ENCODE measurements around the gene MAN1B1.

MAN1B1 gene

DNA sequence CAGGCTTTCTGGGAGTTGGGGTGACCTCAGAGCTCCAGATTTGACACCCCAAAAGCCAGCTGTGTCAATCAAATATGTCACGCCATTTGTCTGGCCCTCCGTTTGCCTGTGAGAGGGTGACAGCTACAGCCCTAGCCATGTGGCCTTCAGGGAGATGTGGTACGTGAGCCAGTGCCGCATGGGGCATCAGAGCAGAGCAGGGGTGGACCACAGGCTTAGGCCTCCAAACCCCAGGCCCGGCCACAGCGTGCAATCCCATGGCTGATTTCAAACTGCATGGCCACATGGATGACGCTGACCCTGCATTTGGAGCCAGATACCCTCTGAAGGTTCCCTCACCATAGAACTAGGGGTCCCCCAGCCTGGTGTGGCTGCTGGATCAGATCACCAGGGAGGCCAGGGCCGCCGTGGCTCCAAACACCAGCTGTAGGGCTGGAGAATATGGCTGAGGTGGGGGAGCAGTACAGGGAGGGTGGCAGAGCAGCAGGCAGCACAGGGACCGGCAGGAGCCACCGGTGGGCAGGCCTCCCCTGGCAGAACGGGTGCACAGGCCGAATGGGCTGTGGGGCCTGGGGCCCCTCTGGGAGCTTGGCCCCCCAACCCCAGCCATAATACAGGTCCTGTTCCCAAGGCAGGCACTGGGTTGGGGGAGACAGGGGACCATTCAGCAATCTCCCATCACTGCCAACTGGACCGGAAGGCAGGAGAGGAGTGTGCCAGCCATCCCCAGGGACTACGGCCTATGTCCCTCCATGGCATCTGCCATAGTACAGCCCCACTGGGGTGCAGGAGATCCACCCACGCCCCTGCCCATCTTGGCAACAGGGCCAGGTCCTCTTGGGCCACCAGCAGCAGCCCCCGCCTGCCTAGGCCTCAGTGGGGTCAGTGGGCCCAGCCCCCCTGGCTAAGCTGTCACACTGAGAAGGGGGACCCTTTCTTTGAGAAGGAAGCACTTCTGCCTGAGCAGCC lies 18.0 kb upstream of the MAN1B1 start:
- DNase-seq (ENCODE audit: low spot score), result no peak

- DNase-seq (ENCODE audit: low spot score), result no peak
Observed at GRCh38 chr9:137069508-137070091, 17.2 kb upstream of the MAN1B1 start.

GRCh38 chr9:137070201-137070905 lies 16.4 kb upstream of the MAN1B1 start, which contains the start of gene SAPCD2:
TSS of gene SAPCD2 (minus strand) at chr9:137070557. CDS start at chr9:137070460, 97 bp downstream.
- DNase-seq (ENCODE audit: low spot score), result peak; percentile 94

GRCh38 chr9:137070906-137071275 lies 15.9 kb upstream of the MAN1B1 start:
- DNase-seq (ENCODE audit: low spot score), result peak; percentile 2

- no peak for DNase-seq (ENCODE audit: low spot score)
Observed at GRCh38 chr9:137071282-137071681, 15.5 kb upstream of the MAN1B1 start.

- no peak for DNase-seq (ENCODE audit: low spot score)
Observed at GRCh38 chr9:137073992-137074399, 12.8 kb upstream of the MAN1B1 start.

GRCh38 chr9:137074657-137075274 lies 12.0 kb upstream of the MAN1B1 start:
- no peak for DNase-seq (ENCODE audit: low spot score)

DNA sequence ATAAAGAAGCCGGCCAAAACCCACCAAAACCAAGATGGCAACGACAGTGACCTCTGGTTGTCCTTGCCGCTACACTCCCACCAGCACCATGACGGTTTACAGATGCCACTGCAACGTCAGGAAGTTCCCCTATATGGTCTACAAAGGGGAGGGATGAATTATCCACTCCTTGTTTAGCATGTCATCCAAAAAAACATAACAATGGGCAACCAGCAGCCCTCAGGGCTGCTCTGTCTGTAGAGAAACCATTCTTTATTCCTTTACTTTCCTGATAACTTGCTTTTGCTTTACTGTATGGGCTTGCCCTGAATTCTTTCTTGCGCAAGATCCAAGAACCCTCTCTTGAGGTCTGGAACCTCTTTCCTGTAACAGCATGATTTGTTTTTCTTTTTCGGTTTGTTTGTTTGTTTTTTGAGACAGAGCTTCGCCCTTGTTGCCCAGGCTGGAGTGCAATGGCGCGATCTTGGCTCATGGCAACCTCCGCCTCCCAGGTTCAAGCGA lies 11.5 kb upstream of the MAN1B1 start:
- no peak for DNase-seq (ENCODE audit: low spot score)

DNA sequence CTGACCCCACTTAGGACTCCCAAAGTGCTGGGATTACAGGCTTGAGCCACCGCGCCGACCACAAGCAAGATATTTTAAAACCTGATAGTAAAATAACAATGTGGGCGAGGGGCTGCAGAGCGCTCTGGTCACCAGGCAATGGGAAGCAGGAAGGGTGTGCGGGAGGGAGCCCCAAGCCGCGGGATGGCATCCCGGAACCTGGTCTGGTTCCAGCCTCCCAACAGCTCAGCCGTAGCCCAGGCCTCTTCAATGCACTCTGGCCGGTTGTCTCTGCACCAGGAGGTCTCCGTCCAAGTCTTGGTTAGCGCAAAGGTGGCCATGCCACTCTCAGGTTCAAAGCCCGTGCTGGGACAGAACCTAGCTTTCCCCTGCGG lies 10.2 kb upstream of the MAN1B1 start:
- no peak for DNase-seq (ENCODE audit: low spot score)

- DNase-seq (ENCODE audit: low spot score), result peak; percentile 86
Observed at GRCh38 chr9:137077010-137077747, 9.6 kb upstream of the MAN1B1 start, which contains the start of gene UAP1L1. TSS of gene UAP1L1 (plus strand) at chr9:137077517. CDS start at chr9:137077533, 16 bp downstream.

DNA sequence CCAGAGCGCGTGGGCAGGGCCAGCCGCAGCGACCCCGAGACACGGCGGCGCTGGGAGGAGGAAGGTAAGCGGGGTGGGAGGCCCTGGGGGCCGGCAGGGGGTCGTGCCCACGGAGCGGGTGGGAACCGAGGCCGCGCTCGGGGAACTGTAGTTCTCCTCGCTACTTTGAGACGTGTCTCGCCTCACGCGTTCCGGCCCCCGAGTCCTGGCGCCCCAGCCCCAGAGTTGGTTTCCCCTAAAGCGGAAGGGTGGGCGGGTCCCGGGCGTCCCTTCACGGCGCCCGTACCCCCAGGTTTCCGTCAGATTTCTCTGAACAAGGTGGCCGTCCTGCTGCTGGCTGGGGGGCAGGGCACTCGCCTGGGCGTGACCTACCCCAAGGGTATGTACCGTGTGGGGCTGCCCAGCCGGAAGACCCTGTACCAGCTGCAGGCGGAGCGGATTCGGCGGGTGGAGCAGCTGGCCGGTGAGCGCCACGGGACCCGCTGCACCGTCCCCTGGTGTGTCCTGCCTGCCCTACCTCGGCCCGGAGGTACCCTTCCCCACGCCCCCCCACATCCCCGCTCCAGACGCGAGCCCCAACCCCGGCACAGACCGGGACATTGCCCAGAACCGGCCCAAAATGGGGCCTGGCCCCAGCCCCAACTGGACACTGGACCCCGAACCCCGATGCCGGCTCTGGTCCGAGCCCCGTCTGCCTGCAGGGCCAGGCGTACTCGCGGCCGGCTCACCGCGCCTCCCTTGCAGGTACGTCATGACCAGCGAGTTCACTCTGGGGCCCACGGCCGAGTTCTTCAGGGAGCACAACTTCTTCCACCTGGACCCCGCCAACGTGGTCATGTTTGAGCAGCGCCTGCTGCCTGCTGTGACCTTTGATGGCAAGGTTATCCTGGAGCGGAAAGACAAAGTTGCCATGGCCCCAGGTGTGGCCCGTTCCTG lies 8.8 kb upstream of the MAN1B1 start:
- DNase-seq (ENCODE audit: low spot score), result no peak

GRCh38 chr9:137078701-137079400 lies 7.9 kb upstream of the MAN1B1 start:
- DNase-seq (ENCODE audit: low spot score), result no peak

GRCh38 chr9:137079401-137079787 lies 7.4 kb upstream of the MAN1B1 start:
- DNase-seq (ENCODE audit: low spot score), result no peak

GRCh38 chr9:137080260-137081122 lies 6.3 kb upstream of the MAN1B1 start:
- no peak for DNase-seq (ENCODE audit: low spot score)

- no peak for DNase-seq (ENCODE audit: low spot score)
Observed at GRCh38 chr9:137082222-137082924, 4.4 kb upstream of the MAN1B1 start.

DNA sequence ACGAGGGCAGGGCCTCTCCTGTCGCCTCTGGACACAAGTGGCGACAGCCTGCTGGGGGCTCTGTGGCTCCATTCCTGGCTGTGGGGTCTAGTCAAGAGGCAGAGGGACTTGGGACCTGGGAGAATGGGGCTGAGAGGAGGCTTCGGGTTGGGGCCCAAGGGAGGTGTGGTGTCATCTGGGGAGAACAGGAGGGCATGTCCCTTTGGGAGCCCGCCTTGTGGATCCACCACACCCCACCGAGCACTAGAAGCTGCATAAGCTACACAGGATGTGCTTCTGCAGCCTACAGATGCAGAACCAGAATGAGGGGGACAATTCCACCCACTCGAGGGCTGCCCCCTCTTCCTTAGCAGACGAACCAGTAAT lies 3.9 kb upstream of the MAN1B1 start:
- DNase-seq (ENCODE audit: low spot score), result no peak

GRCh38 chr9:137083394-137084004 lies 3.3 kb upstream of the MAN1B1 start:
- DNase-seq (ENCODE audit: low spot score), result peak; percentile 89

DNA sequence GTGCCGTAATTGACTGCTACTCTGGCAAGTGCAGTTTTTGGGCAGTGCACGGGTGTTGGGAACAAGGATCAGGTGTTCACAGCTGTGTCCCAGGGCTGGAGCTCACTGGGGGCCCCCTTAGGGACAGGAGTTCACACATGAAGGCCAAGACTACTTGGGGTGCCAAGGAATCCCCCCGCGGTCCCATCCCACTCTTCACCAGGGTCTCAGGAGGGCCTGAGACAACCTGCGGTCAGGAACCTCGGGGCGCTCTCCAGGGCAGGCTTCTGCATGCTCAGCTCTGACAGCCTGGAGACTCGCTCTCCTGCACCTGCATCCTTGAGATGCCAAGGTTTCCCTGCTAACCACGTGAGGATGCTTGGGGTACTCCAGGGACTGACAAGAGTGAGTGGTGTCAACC lies 2.3 kb upstream of the MAN1B1 start:
- DNase-seq (ENCODE audit: low spot score), result no peak

All from AG08395 (cell line).